ENCODE data around the gene C1orf105.

Gene C1orf105

GRCh38 chr1:172394811-172395210, 25.7 kb upstream of the C1orf105 start:
- no peak for TF ChIP-seq CTCF (IDR thresholded peaks at IDR 0.05; ENCODE audit: low read depth, low read length, missing control alignments)
- H3K4me3 ChIP-seq (replicated peaks; ENCODE audit: low read depth, low read length), result no peak overlapping the region
- no peak for DNase-seq (ENCODE audit: extremely low read depth, low read depth)

GRCh38 chr1:172395576-172395975, 24.9 kb upstream of the C1orf105 start:
- no peak for DNase-seq (ENCODE audit: extremely low read depth, low read depth)
- H3K4me3 ChIP-seq (replicated peaks; ENCODE audit: low read depth, low read length), result no peak overlapping the region
- TF ChIP-seq CTCF (IDR thresholded peaks at IDR 0.05; ENCODE audit: low read depth, low read length, missing control alignments), result no peak

GRCh38 chr1:172397221-172397620, 23.3 kb upstream of the C1orf105 start:
- TF ChIP-seq CTCF (IDR thresholded peaks at IDR 0.05; ENCODE audit: low read depth, low read length, missing control alignments), result no peak
- DNase-seq (ENCODE audit: extremely low read depth, low read depth), result no peak
- H3K4me3 ChIP-seq (replicated peaks; ENCODE audit: low read depth, low read length), result no peak overlapping the region

- TF ChIP-seq CTCF (IDR thresholded peaks at IDR 0.05; ENCODE audit: low read depth, low read length, missing control alignments), result no peak
- no peak overlapping the region for H3K4me3 ChIP-seq (replicated peaks; ENCODE audit: low read depth, low read length)
- no peak for DNase-seq (ENCODE audit: extremely low read depth, low read depth)
Measured at GRCh38 chr1:172397633-172398032, 22.9 kb upstream of the C1orf105 start.

GRCh38 chr1:172398193-172398592, 22.3 kb upstream of the C1orf105 start:
- no peak for TF ChIP-seq CTCF (IDR thresholded peaks at IDR 0.05; ENCODE audit: low read depth, low read length, missing control alignments)
- no peak overlapping the region for H3K4me3 ChIP-seq (replicated peaks; ENCODE audit: low read depth, low read length)
- no peak for DNase-seq (ENCODE audit: extremely low read depth, low read depth)

GRCh38 chr1:172398970-172399755, 21.3 kb upstream of the C1orf105 start:
- peak; percentile 38 for TF ChIP-seq CTCF (IDR thresholded peaks at IDR 0.05; ENCODE audit: low read depth, low read length, missing control alignments)
- peak; percentile 77 for DNase-seq (ENCODE audit: extremely low read depth, low read depth)
- no peak overlapping the region for H3K4me3 ChIP-seq (replicated peaks; ENCODE audit: low read depth, low read length)

All from HFF-Myc (cell line).